HG03280 (cell line): ENCODE measurements around the gene PDE6A.
"Not testable (repeated sequence)": the region's sequence is repeated elsewhere in the genome, so short reads cannot be mapped to it uniquely, and the experiment has no call there.

ENCODE experiments used
- ATAC-seq: cut with Tn5 transposase; IDR thresholded peaks from one replicate; pipeline ENCODE4 v1.9.1; 2021; ENCODE audit warnings: mild to moderate bottlenecking, moderate library complexity; ENCODE audit not compliant: unreplicated experiment

Gene PDE6A

DNA sequence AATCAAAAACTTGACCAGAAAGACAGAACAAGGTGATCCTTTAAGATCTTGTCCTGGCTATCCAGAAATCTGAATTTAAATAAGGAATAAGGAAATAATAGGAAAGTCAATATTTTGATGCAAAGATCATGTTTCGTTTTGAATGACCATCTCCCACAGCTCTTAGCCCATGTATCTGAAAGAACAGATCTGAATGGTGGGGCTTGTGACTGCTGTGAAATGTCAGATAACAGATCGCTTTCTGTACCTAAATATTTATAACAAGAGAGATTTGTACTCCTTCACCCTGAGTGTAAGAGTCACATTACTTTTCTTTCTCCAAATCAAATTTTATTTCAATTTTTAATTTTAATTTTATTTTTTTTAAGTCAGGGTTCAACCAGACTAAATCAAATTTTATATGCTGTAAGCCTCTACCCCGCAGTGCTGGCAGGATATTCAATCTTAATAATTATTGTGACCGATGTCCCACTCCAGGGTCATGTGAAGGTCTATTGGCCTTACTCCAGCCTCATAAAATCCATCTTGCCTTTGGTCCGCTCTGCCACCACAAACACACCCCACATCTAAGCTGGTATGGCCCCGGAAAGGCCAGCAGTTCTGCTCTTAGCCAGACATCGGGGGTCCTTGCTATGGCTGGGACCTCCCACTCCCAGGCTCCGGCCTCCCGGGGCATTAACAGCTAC lies 9.0 kb upstream of the PDE6A start:
- ATAC-seq: no peak

DNA sequence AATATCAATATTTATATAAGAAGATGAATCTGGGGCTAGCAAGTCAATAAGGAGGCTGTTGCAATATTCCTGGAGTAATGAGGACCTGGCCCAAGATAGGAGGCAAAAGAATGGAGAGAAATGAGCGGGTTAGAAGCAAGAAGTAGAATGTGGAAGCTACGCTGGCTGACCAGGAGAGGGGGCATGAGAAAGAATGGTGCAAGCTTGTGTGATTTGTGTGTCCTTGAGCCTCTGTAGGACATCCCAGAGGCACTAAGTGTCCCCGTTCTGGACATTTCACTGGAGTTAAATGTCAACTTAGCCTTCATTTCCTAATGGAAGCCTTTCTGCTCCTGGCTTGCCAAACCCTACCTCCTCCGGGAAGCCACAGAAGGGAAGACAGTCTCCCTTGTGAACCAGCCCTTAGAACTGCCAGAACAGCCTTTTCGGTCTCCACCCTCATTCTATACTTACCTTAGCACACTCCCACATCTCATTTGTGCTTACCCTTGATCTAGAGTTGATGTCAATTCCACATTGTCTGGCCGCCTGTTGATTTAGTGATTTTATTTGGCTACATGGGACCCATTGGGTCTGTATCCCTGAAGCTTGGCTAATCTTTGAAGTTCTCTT lies 6.7 kb upstream of the PDE6A start:
- ATAC-seq: no peak

DNA sequence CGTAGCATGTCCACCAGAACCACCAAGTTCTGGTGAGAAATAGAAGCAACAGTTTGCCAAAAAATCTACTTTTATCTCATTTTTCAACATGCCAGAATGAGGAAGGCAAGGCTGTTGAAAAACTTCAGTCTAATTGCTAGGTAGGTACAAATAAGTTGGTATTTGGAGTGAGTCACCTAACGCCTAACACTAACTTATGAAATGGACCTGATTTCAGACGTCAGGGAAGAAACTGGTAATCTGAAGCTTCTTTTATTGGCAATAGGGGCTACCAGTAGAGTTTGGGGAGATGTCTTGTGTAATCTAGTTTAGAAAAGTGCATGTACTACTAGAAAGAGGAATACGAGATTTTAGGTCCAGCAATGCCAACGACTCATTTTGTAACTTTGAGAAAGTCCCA lies 4.4 kb upstream of the PDE6A start:
- no peak for ATAC-seq

DNA sequence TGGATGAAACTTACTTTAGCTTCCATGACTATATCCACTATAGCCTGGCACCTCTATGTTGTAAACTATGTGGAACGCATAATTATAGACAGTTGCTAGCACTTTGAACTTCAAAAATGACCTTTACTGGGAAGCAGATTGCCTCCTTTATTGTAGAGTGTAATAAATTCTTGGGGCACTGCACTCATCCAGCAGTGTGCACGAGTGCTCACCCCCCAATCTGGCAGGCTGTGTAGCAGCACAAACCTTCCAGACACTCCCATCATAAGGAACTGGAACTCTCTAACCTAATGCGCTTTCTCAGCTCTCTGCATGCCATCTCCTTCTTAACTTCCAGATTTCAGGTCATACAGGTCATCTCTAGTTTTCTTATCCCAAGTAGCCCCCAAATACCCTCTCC lies 1.5 kb upstream of the PDE6A start:
- no peak for ATAC-seq

DNA sequence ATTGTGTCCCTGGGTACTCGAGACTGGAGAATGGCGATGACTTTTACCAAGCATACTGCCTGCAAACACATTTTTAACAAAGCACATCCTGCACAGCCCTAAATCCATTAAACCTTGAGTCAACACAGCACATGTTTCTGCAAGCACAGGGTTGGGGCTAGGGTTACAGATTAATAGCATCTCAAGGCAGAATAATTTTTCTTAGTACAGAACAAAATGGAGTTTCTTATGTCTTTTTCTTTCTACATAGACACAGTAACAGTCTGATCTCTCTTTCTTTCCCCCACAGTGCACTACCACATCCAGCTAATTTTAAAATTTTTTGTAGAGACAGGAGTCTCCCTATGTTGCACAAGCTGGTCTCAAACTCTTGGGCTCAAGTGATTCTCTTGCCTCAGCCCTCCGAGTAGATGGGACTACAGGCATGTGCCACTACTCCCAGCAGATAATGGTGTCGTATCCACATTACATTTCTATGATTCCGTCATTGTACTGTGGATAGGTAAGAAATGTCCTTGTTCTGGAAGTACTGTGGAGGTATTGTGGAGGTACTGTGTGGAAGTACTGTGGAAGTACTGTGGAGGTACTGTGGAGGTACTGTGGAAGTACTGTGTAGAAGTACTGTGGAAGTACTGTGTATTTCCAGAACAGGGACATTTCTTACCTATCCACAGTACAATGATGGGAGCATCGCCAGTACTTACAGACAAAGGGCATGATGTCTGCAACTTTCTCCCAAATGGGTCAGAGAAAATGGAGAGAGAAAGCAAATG lies 1.2 kb downstream of the PDE6A start:
- not testable (repeated sequence) for ATAC-seq

DNA sequence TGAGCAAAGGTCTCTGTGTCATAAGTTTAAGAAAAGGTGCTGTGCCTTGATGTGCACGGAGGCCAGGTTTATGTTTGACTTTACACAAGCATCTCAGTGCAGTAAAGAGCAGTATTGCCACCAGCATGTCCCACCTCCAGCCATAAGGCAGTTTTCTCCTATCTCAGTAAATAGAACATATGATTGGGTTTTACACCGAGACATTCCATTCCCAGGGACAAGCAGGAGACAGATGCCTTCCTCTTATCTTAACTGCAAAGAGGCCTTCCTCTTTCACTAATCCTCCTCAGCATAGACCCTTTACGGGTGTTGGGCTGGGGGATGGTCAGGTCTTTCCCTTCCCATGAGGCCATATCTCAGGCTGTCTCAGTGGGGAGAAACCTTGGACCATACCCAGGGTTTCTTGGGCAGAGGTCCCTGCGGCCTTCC lies 1.8 kb downstream of the PDE6A start:
- ATAC-seq: not testable (repeated sequence)

DNA sequence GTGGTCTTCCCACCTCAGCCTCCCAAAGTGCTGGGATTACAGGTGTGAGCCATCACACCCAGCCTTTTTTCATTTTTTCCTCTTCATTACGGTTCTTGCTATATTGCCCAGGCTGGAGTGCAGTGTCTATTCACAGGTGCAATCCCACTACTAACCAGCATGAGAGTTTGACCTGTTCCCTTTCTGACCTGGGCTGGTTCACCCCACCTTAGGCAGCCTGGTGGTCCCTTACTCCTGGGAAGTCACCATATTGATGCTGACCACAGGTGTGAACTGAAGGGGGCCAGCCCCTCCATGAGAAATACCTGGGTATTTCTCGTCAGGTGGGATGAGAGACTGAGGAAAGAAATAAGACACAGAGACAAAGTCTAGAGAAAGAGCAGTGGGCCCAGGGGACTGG lies 2.4 kb downstream of the PDE6A start:
- no peak for ATAC-seq

DNA sequence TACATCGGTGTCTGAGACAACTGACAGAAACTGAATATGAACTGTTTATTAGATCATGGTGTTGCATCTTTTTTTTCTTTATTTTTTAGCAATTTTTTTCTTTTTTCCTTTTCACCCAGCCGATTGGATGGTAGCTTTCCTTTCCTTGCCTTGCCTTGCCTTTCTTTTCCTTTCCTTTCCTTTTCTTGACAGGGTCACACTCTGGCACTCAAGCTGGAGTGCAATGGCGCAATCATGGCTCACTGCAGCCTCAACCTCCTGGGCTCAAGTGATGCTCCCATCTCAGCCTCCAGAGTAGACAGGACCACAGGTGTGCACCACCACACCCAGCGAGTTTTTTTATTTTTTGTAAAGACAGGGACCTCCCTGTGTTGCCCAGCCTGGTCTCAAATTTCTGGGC lies 2.8 kb downstream of the PDE6A start:
- ATAC-seq: no peak

DNA sequence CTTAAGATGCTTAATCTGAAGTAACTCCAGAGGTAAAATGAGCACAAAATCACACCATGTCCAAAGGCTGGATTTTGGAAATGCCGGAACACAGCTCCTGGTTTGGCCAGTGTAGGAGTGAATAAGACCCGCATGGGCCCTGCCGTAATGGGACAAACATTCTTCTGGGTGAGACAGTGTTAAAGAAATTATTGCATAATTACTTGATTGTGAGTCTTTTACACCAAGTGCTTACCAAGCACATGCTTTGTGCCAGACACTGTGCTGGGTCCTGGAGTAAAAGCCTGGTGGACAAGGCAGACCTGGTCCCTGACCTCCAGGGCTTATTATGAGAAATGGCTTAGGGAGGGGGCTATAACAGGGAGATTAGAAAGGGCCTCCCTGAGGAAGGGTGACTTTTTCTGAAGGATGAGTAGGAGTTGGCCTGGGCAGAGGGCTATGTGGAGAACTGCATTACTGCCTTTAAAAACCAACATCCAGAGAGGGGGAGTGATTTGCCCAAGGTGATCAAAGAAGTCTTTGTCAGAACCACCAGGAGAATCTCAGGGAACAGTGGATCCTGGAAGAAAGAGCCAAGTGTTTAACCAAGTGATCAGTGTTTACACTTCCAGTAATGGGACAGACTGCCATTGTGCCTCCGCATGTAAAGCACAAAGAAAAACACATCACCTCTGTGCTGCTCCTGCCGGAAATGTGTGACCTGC lies 3.5 kb downstream of the PDE6A start:
- ATAC-seq: no peak

DNA sequence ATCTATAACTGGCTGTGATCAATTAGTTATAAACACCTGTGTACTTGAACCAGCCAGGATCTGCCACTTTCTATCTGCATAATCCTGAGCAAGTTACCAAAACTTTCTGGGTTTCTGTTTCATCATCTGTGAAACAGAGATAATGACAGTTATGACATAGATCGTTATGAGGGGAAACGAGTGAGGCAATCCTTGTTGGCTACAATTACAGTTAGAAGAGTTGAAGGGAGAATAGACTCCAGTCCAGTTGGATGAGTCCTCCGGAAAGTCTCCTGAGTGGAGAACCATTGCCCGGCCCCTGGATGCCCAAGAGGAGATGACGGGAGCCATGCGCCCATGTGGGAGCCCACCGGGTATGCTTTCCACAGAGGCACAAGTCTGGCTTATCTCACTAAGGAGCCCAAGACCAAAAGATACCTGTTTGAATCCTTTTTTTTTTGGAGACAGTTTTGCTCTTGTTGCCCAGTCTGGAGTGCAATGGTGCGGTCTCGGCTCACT lies 4.5 kb downstream of the PDE6A start:
- peak; percentile 93 for ATAC-seq

DNA sequence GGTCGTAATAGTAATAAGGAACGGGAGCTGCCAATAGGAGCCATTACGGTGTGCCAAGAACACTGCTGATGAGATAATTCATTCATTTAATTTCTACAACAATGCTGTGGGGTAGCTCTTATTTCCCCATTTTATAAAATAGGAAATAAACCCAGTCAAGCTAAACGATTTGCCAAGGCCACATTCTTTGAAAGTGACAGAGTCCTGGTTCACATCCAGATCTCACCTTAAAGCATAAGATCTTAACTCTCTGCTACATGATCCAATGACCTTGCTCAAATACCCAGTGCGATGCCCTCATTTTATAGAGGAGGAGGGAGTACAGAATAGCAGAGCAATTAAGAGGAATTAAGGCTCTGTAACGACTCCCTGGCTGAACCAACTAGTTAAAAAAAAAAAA lies 5.0 kb downstream of the PDE6A start:
- ATAC-seq: no peak

DNA sequence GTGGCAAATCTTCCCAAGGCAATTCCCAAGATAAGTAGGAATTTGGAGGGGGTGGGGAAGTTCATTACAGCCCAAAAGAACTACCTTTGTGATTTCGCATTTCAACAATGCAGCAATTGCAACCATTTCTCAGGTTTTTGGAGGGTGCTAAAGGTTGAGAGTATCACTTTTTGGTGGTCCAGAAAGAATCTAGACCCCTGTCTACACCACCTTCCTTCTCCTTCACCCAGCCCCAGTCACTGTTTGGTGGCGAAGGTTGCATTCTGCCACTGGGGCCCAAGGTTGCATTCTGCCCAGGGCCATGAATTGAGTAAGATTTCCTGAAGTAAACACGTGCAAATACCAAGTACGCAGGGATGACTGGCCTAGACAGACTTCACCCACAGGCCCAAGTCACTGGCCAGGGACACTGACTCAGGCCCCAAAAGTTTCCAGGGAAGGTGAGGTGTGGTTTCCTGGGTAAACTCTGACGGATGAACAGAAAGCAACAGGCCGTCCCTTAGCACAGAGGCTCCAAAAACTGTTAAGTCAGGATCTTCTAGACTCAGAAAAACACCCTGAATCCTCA lies 5.7 kb downstream of the PDE6A start:
- ATAC-seq: no peak

DNA sequence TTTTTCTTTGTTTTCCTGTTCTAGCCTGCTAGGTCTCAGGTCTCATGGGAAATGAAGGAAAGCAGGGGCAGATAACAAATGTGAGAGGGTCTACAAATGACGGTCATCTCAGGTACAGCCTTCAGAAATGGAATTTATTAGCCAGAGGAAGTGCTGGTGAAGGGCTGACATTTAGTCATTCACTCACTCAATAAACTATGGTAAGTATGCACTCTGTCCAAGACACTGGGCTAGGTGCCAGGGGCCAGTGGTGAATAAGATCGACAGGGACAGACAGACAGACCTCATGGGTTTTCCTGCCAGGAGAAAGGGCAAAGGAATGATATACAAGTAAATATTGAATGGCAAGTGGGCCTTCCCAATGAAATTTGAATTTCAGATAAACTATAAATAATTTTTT lies 6.3 kb downstream of the PDE6A start:
- ATAC-seq: no peak

DNA sequence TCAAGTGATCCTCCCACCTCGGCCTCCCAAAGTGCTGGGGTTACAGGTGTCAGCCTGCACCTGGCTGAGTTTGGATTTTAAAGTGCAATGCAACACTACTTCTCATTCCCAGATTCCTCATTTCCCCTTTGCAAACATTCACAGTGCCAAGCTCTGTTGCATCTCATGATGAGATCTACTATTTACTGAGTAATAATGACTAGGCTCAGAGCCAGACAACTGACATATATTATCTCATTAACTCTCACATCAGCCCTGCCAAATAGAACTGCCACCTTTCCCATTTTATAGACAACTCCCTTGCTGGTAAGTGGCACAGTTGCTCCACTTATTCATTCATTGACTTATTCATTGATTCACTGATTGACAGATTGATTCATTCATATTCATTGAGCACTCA lies 7.0 kb downstream of the PDE6A start:
- no peak for ATAC-seq

DNA sequence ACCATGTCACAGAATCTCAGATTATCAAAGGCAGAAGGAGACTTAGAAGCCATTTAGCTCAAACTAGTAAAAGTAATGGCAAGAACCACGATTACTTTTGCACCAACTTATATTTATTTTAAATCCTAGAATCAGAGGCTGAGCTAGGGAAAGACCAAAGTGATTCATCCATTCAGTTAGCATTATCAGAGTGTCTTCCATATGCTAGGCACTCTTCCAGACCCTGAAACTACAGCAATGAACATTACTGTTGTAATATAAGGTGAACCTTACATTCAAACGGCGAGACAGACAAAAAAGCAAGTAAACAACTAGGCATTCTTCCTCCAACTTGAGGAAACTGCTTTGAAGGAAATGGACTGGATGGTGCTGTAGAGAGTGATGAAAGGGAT lies 7.9 kb downstream of the PDE6A start:
- ATAC-seq: no peak

DNA sequence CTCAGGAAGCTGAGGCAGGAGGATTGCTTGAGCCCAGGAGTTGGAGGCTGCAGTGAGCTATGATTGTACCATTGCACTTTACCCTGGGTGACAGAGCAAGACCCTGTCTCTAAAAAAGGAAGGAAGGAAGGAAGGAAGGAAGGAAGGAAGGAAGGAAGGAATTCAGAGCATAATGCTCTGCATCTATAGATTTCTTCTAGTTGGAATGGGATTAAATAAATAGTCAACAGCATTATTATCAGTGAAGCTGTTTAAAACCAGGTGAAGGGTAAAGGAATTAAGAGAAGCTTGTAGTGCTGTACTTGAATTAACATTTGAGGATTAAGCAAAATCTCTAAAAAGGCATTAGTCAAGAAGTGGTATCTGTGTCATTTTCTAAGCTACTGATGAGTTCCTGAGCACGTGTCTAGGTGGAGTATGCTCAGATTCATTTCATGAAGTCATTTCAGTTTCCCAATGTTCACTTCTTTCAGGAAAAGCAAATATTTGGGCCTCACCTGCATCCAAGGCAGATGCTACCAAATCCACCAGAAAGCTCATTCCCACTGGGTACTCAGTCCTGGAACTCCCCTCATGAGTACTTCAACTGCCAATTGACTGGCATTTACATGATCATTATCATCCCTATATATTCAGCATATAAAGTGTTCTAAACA lies 8.4 kb downstream of the PDE6A start:
- no peak for ATAC-seq

DNA sequence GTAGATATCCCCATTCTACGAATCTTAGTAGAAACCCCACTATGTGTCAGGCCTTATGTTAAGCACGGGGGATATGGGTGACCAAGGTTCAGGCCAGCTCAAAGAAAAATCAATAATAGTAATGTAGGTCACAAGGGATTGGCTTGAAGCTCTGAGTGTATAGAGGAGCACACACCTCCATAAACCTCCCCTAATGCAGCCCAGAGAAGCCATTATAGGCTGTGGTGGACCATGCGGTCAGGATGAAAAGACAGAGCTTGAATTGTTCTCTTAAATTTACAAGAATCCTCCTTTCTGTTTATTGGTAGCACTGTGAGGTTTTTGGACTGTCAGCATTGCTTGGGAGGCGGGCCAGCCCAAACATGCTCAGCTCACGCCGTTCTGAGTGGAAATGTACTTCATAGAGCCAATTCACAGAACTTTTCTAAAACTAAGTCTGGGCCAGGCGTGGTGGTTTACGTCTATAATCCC lies 9.1 kb downstream of the PDE6A start:
- no peak for ATAC-seq

DNA sequence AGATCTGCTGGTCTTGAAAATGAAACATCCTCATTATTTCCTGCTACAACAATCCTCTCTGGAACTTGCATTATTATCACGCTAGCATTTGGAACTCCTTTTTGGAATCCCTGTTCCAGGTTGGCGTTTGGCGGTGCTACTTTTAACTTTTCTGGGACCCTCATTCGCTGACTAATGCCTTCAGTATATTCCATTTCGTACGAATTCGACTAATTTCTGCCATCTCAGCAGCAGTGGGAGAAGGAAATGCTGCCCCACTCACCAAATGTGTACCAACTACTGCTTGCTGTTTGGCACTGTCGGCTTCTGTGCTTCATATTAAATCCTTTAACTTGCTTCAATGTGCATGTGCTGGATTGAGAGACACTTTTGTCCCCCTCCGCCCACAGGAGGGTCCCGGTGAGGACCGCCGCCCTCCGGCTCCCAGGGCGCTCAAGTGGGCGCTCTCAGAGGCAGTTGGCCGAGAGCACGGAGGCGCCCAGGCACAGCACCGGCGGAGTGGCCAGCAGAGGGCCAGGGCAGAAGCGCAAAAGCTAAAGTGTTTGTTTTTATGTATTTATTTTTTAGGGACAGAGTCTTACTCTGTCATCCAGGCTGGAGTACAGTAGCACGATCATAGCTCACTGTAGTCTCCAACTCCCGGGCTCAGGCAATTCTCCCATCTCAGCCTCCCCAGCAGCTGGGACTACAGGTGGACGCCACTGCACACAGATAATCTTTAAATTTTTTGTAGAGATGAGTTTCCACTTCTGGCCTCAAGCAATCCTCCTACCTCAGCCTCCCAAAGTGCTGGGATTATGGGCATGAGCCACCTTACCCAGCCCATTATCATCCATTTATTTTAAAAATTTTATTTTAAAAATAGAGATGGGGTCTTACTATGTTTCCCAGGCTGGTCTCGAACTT lies 11.9 kb downstream of the PDE6A start:
- ATAC-seq: no peak

DNA sequence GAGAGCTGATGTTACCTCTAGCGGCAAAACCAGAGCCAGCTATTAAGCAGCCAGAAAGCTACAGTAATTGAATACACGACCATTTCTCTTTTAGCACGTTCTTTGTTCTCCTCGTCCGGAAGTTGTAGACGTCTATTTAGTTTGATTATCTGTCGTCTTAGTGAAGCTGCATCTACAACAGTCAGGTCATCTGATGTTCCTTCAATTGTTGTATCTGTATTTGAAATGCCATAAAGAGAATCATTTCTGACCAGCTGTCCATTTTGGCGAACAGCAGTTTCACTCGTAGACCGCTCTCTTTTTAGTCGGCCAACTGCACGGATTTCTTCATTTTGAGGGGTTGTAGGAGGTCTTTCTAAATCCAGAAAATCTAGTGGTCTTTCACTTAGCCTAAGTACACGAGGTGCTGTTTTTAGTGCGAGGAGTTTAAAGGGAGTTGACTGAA lies 12.6 kb downstream of the PDE6A start:
- no peak for ATAC-seq
